GM23338 (cell line): Measurements from ENCODE around the gene SPTBN4. TPM values are rescaled to one million over a fixed set of nuclear protein-coding genes. Genes with fewer than 3 reads are reported as not detected.

Source experiments
- ATAC-seq: fragments of 200-7000 bp; cut with Tn5 transposase; 3 replicates; pipeline ENCODE4 v1.9.1; 2020
- DNase-seq: peaks from one replicate; pipeline ENCODE4 v3.0.0-alpha.2; 2015; ENCODE audit warnings: low spot score
- H2AFZ ChIP-seq: fragments of 200-600 bp; sonication (generic); 2 replicates; pipeline ENCODE4 v1.8.0; 2016; ENCODE audit warnings: antibody characterized with exemption, mild to moderate bottlenecking, moderate library complexity
- H3F3A ChIP-seq: fragments of 200-600 bp; sonication (generic); replicated peaks from 2 replicates; pipeline ENCODE4 v1.8.0; 2017; ENCODE audit warnings: antibody characterized with exemption, mixed run types, low read depth
- H3K27ac ChIP-seq: fragments of 200-600 bp; sonication (generic); 2 replicates; pipeline ENCODE4 v1.6.1; 2016; ENCODE audit warnings: low read depth
- H3K27me3 ChIP-seq: fragments of 200-600 bp; sonication (generic); 2 replicates; pipeline ENCODE4 v1.8.0; 2016; ENCODE audit warnings: mild to moderate bottlenecking, mixed run types, moderate library complexity; ENCODE audit not compliant: insufficient read depth
- H3K36me3 ChIP-seq: fragments of 200-600 bp; sonication (generic); 2 replicates; pipeline ENCODE4 v1.8.0; 2016; ENCODE audit warnings: mild to moderate bottlenecking; ENCODE audit not compliant: insufficient read depth
- H3K4me1 ChIP-seq: fragments of 200-600 bp; sonication (generic); 2 replicates; pipeline ENCODE4 v1.8.0; 2016; ENCODE audit warnings: mild to moderate bottlenecking, moderate library complexity; ENCODE audit not compliant: insufficient read depth
- H3K4me2 ChIP-seq: fragments of 200-600 bp; sonication (generic); 2 replicates; pipeline ENCODE4 v1.7.1; 2017; ENCODE audit warnings: mixed run types
- H3K4me3 ChIP-seq: fragments of 200-600 bp; sonication (generic); 2 replicates; pipeline ENCODE4 v1.6.1; 2016; ENCODE audit warnings: mixed run types
- H3K79me2 ChIP-seq: fragments of 200-600 bp; sonication (generic); replicated peaks from 2 replicates; pipeline ENCODE4 v1.8.0; 2017; ENCODE audit warnings: mild to moderate bottlenecking; ENCODE audit not compliant: insufficient read depth
- H3K9me2 ChIP-seq: fragments of 200-600 bp; sonication (generic); 2 replicates; pipeline ENCODE4 v1.8.0; 2017; ENCODE audit not compliant: insufficient read depth
- H4K20me1 ChIP-seq: fragments of 200-600 bp; sonication (generic); replicated peaks from 2 replicates; pipeline ENCODE4 v1.8.0; 2017; ENCODE audit warnings: mild to moderate bottlenecking; ENCODE audit not compliant: insufficient read depth
- H3K27ac Mint-ChIP-seq: 2 replicates; pipeline ENCODE4 v1.8.0; 2020; ENCODE audit warnings: inconsistent platforms, mild to moderate bottlenecking, moderate library complexity, mixed read lengths
- H3K27me3 Mint-ChIP-seq: 3 replicates; pipeline ENCODE4 v1.8.0; 2022; ENCODE audit warnings: low read depth, mild to moderate bottlenecking, moderate library complexity, mixed read lengths, inconsistent platforms; ENCODE audit not compliant: insufficient read depth, poor library complexity
- H3K36me3 Mint-ChIP-seq: 3 replicates; pipeline ENCODE4 v1.8.0; 2021; ENCODE audit warnings: low read depth, mild to moderate bottlenecking, inconsistent platforms, moderate library complexity, mixed read lengths
- H3K4me1 Mint-ChIP-seq: 3 replicates; pipeline ENCODE4 v1.8.0; 2020; ENCODE audit warnings: mild to moderate bottlenecking, inconsistent platforms, mixed read lengths
- H3K4me3 Mint-ChIP-seq: 3 replicates; pipeline ENCODE4 v1.8.0; 2021; ENCODE audit warnings: moderate library complexity, mild to moderate bottlenecking, inconsistent platforms, mixed read lengths
- H3K9me3 Mint-ChIP-seq: 3 replicates; pipeline ENCODE4 v1.8.0; 2020; ENCODE audit warnings: moderate library complexity, mild to moderate bottlenecking, inconsistent platforms, mixed read lengths
- CTCF ChIP-seq, 2 experiments: fragments of 200-600 bp in 1 of 2; sonication (generic) in 1 of 2; conservative IDR thresholded peaks; 2 replicates each; pipeline versions ENCODE4 v1.5.1 to v1.6.1; 2016 to 2017; ENCODE audit warnings: antibody characterized with exemption in 2 of 2, low read depth in 2 of 2, mild to moderate bottlenecking in 2 of 2, moderate library complexity in 1 of 2
- ETS1 ChIP-seq: IDR thresholded peaks from 2 replicates; pipeline ENCODE4 v1.6.1; 2016; ENCODE audit warnings: antibody characterized with exemption
- EZH2 ChIP-seq: fragments of 200-600 bp; sonication (generic); IDR thresholded peaks from one replicate; pipeline ENCODE4 v1.8.0; 2017; ENCODE audit warnings: antibody characterized with exemption, mild to moderate bottlenecking, low read depth; ENCODE audit not compliant: unreplicated experiment
- EZH2phosphoT487 ChIP-seq: fragments of 200-600 bp; sonication (generic); IDR thresholded peaks from one replicate; pipeline ENCODE4 v1.8.1; 2018; ENCODE audit warnings: antibody characterized with exemption; ENCODE audit not compliant: unreplicated experiment
- JUNB ChIP-seq: IDR thresholded peaks from one replicate; pipeline ENCODE4 v1.6.1; 2016; ENCODE audit warnings: antibody characterized with exemption; ENCODE audit not compliant: unreplicated experiment
- POLR2AphosphoS5 ChIP-seq: IDR thresholded peaks from 2 replicates; pipeline ENCODE4 v1.6.1; 2016; ENCODE audit warnings: antibody characterized with exemption, low read depth
- REST ChIP-seq: IDR thresholded peaks from one replicate; pipeline ENCODE4 v1.6.1; 2018; ENCODE audit warnings: antibody characterized with exemption; ENCODE audit not compliant: unreplicated experiment
- STAT1 ChIP-seq: IDR thresholded peaks from one replicate; pipeline ENCODE4 v1.6.1; 2016; ENCODE audit warnings: antibody characterized with exemption; ENCODE audit not compliant: unreplicated experiment
- ZNF114 ChIP-seq: fragments of 250-450 bp; sonication (Bioruptor Pico); IDR thresholded peaks from 2 replicates; pipeline ENCODE4 v1.5.0; 2020; ENCODE audit warnings: mild to moderate bottlenecking, moderate library complexity
- ZNF331 ChIP-seq: fragments of 250-450 bp; sonication (Bioruptor Pico); IDR thresholded peaks from 2 replicates; pipeline ENCODE4 v1.5.0; 2020; ENCODE audit warnings: low read depth, mild to moderate bottlenecking, moderate library complexity
- ZNF462 ChIP-seq: fragments of 250-450 bp; sonication (Bioruptor Pico); IDR thresholded peaks from 2 replicates; pipeline ENCODE4 v1.5.0; 2020; ENCODE audit warnings: mild to moderate bottlenecking, moderate library complexity
- polyA plus RNA-seq: library from polyadenylated mRNA; unstranded; fragments of >200 nt; fragmentation: Nextera tagmentation; extraction: Ambion mirVana; gene quantifications from 2 replicates; pipeline ENCODE4 v1.2.1, GENCODE V29; 2016
- total RNA-seq: library from RNA; depleted of rRNA; stranded (reverse); fragments of >200 nt; shearing (Covaris generic); gene quantifications from 2 replicates; pipeline ENCODE4 v1.2.3, GENCODE V29; 2014

SPTBN4 gene
- total and polyA plus RNA-seq, 2 experiments from 2014 or later = 1.6 to 2.3 TPM

DNA sequence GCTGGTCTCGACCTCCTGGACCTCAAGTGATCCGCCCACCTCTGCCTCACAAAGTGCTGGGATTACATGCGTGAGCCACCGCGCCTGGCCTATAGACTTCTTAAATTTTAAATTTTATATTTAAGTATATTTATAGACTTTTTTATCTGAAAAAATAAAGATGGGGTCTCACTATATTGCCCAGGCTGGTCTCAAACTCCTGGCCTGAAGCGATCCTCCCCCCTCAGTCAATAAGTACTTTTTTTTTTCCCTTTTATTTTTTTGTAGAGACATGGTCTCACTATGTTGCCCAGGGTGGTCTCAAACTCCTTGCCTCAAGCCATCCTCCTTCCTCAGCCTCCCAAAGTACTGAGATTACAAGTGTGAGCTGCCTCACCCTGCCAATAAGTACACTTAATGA, 42.9 kb upstream of the SPTBN4 start (continued):
- TF ChIP-seq ETS1 (no peak), JUNB (no peak), STAT1 (no peak)

- Histone ChIP-seq H3K4me2 (peak overlapping the region; percentile 96), H3K9me2 (no peaks in the 10 kb centered on the region), H4K20me1 (no peaks in the 10 kb centered on the region), H3K27me3 (no peaks in the 10 kb centered on the region), H3F3A (0 out of 2 replicates have a peak, but pooled peaks cover 2% of the 10 kb centered on the region), H3K4me1 (peaks cover 17% of the 10 kb centered on the region), H2AFZ (peak overlapping the region; percentile 84; the same call in 1 of the 2 replicates), H3K4me3 (peak overlapping the region; percentile 80), H3K36me3 (no peaks in the 10 kb centered on the region), H3K79me2 (no peaks in the 10 kb centered on the region; the same call in none of the 2 replicates), H3K27ac (peak overlapping the region; percentile 94)
- Mint-ChIP-seq H3K27me3 (peaks cover 10% of the 10 kb centered on the region), H3K9me3 (peaks cover 3% of the 10 kb centered on the region; the same call in 1 of the 3 replicates), H3K4me3 (peak overlapping the region; percentile 96), H3K4me1 (peaks cover 15% of the 10 kb centered on the region), H3K27ac (peak overlapping the region; percentile 97), H3K36me3 (peaks cover 9% of the 10 kb centered on the region)
- DNase-seq (peak; percentile 63), ATAC-seq (peak; percentile 1)
- TF ChIP-seq STAT1 (no peak), POLR2AphosphoS5 (peak; percentile 37), EZH2 (no peak), ZNF462 (CRISPR knock-in tag) (no peak), CTCF (conservative IDR thresholded peaks at IDR 0.05; ENCODE audit: low read depth in 2 of 2) (peak in 1 of 2 experiments; percentile 62; a peak in 1 of 4 replicates), REST (no peak), EZH2phosphoT487 (no peak), ZNF114 (CRISPR knock-in tag) (no peak), ZNF331 (CRISPR knock-in tag) (no peak)
Measured at GRCh38 chr19:40424637-40425449, 42.0 kb upstream of the SPTBN4 start.
